HEK293 (cell line): ENCODE data around the gene IZUMO2.

Experiments used
- CTCF ChIA-PET: fragments of 350-600 bp; formaldehyde crosslinking; extraction: SDS; loops from one replicate; lab custom pipeline; 2021; ENCODE audit warnings: antibody characterized with exemption; lab: Yijun Ruan, JAX
- POLR2A ChIA-PET: fragments of 300-600 bp; formaldehyde crosslinking; extraction: SDS; loops from one replicate; lab custom pipeline; 2020; ENCODE audit warnings: antibody characterized with exemption, inconsistent platforms; lab: Yijun Ruan, JAX
- H3K27ac ChIP-seq: fragments of 200-500 bp; sonication (Bioruptor generic); 2 replicates; pipeline ENCODE4 v1.5.1; 2014; ENCODE audit warnings: low read depth, low read length, control low read depth, inconsistent platforms; ENCODE audit errors: extremely low read depth
- H3K36me3 ChIP-seq, 2 experiments: fragments of 200-500 bp in 1 of 2; sonication (Bioruptor generic) in 1 of 2; 1 replicate in 1 of 2; 2 replicates in 1 of 2; pipeline ENCODE4 v1.5.1; 2014 to 2017; ENCODE audit warnings: inconsistent platforms in 2 of 2, low read length in 2 of 2; ENCODE audit not compliant: control insufficient read depth in 2 of 2, insufficient read depth in 1 of 2
- H3K4me1 ChIP-seq: fragments of 200-500 bp; sonication (Bioruptor generic); 2 replicates; pipeline ENCODE4 v1.5.1; 2014; ENCODE audit warnings: mild to moderate bottlenecking, low read length, inconsistent platforms; ENCODE audit not compliant: control insufficient read depth, insufficient read depth
- H3K4me3 ChIP-seq: 2 replicates; pipeline ENCODE4 v1.5.1; 2011; ENCODE audit warnings: low read depth, mild to moderate bottlenecking, control low read depth, low read length, moderate library complexity
- H3K9me3 ChIP-seq: fragments of 200-500 bp; sonication (Bioruptor generic); 2 replicates; pipeline ENCODE4 v1.5.1; 2014; ENCODE audit warnings: low read depth, low read length, inconsistent platforms; ENCODE audit not compliant: control insufficient read depth, insufficient read depth
- BCL11A ChIP-seq: fragments of 450-650 bp; formaldehyde crosslinking; IDR thresholded peaks from 2 replicates; pipeline ENCODE4 v1.5.1; 2016; ENCODE audit warnings: low read depth, missing biosample characterization, missing genetic modification characterization
- CTCF ChIP-seq: fragments of 450-650 bp; formaldehyde crosslinking; IDR thresholded peaks from 2 replicates; pipeline ENCODE4 v1.5.1; 2016; ENCODE audit warnings: missing biosample characterization, missing genetic modification characterization
- EGR2 ChIP-seq: fragments of 450-650 bp; formaldehyde crosslinking; IDR thresholded peaks from 2 replicates; pipeline ENCODE4 v1.5.1; 2016; ENCODE audit warnings: low read depth, missing biosample characterization, missing genetic modification characterization
- IKZF3 ChIP-seq: fragments of 450-650 bp; IDR thresholded peaks from 2 replicates; pipeline ENCODE4 v1.5.0; 2018; ENCODE audit warnings: missing biosample characterization, mild to moderate bottlenecking, missing genetic modification characterization, moderate library complexity
- MEIS1 ChIP-seq: sonication (generic); formaldehyde crosslinking; IDR thresholded peaks from 2 replicates; pipeline ENCODE4 v1.8.1; 2022; ENCODE audit warnings: missing genetic modification reagents, mild to moderate bottlenecking, borderline replicate concordance
- OVOL3 ChIP-seq: fragments of 450-650 bp; formaldehyde crosslinking; IDR thresholded peaks from 2 replicates; pipeline ENCODE4 v1.5.1; 2016; ENCODE audit warnings: missing biosample characterization, missing genetic modification characterization
- SETDB1 ChIP-seq: IDR thresholded peaks from one replicate; pipeline ENCODE4 v1.6.1; 2017; ENCODE audit warnings: mild to moderate bottlenecking, low read length, moderate library complexity, mixed read lengths; ENCODE audit not compliant: insufficient read length
- SP7 ChIP-seq: fragments of 450-650 bp; formaldehyde crosslinking; IDR thresholded peaks from 2 replicates; pipeline ENCODE4 v1.5.1; 2016; ENCODE audit warnings: missing biosample characterization, missing genetic modification characterization
- ZBTB1 ChIP-seq: fragments of 450-650 bp; formaldehyde crosslinking; IDR thresholded peaks from 2 replicates; pipeline ENCODE4 v1.5.1; 2016; ENCODE audit warnings: missing biosample characterization, missing genetic modification characterization
- ZNF132 ChIP-seq: fragments of 450-650 bp; formaldehyde crosslinking; IDR thresholded peaks from 2 replicates; pipeline ENCODE4 v1.5.1; 2017; ENCODE audit warnings: missing biosample characterization, missing genetic modification characterization, borderline replicate concordance
- ZNF214 ChIP-seq: fragments of 450-650 bp; formaldehyde crosslinking; IDR thresholded peaks from 2 replicates; pipeline ENCODE4 v1.5.1; 2017; ENCODE audit warnings: missing biosample characterization, mild to moderate bottlenecking, missing genetic modification characterization, borderline replicate concordance
- ZNF324 ChIP-seq: fragments of 450-650 bp; formaldehyde crosslinking; IDR thresholded peaks from 2 replicates; pipeline ENCODE4 v1.5.1; 2016; ENCODE audit warnings: missing biosample characterization, missing genetic modification characterization
- ZNF433 ChIP-seq: fragments of 450-650 bp; formaldehyde crosslinking; IDR thresholded peaks from 2 replicates; pipeline ENCODE4 v1.5.1; 2016; ENCODE audit warnings: missing biosample characterization, missing genetic modification characterization, low read depth
- ZNF514 ChIP-seq: fragments of 450-650 bp; formaldehyde crosslinking; IDR thresholded peaks from 2 replicates; pipeline ENCODE4 v1.5.1; 2016; ENCODE audit warnings: missing biosample characterization, missing genetic modification characterization
- ZNF530 ChIP-seq: fragments of 450-650 bp; formaldehyde crosslinking; IDR thresholded peaks from 2 replicates; pipeline ENCODE4 v1.5.1; 2016; ENCODE audit warnings: low read depth, missing biosample characterization, missing genetic modification characterization
- ZNF548 ChIP-seq: fragments of 450-650 bp; formaldehyde crosslinking; IDR thresholded peaks from 2 replicates; pipeline ENCODE4 v1.5.1; 2016; ENCODE audit warnings: missing biosample characterization, missing genetic modification characterization
- ZNF585B ChIP-seq: fragments of 450-650 bp; formaldehyde crosslinking; IDR thresholded peaks from 2 replicates; pipeline ENCODE4 v1.5.1; 2016; ENCODE audit warnings: missing biosample characterization, missing genetic modification characterization
- ZNF623 ChIP-seq: fragments of 450-650 bp; formaldehyde crosslinking; IDR thresholded peaks from 2 replicates; pipeline ENCODE4 v1.5.1; 2016; ENCODE audit warnings: missing biosample characterization, missing genetic modification characterization
- ZNF654 ChIP-seq: fragments of 450-650 bp; formaldehyde crosslinking; IDR thresholded peaks from 2 replicates; pipeline ENCODE4 v1.5.1; 2016; ENCODE audit warnings: low read depth, missing biosample characterization, missing genetic modification characterization
- ZNF701 ChIP-seq: fragments of 450-650 bp; formaldehyde crosslinking; IDR thresholded peaks from 2 replicates; pipeline ENCODE4 v1.5.1; 2016; ENCODE audit warnings: missing biosample characterization, missing genetic modification characterization
- ZNF776 ChIP-seq: fragments of 450-650 bp; formaldehyde crosslinking; IDR thresholded peaks from 2 replicates; pipeline ENCODE4 v1.5.0; 2017; ENCODE audit warnings: missing biosample characterization, missing genetic modification characterization, borderline replicate concordance
- ZSCAN16 ChIP-seq: fragments of 450-650 bp; formaldehyde crosslinking; IDR thresholded peaks from 2 replicates; pipeline ENCODE4 v1.5.1; 2016; ENCODE audit warnings: missing biosample characterization, missing genetic modification characterization
- TF ChIP-seq, protein P1 (sequence below): sonication (generic); formaldehyde crosslinking; IDR thresholded peaks from 2 replicates; pipeline ENCODE4 v1.8.1; 2022; ENCODE audit warnings: mild to moderate bottlenecking, moderate library complexity, missing genetic modification reagents
- TF ChIP-seq, protein P2 (sequence below): fragments of 450-650 bp; formaldehyde crosslinking; IDR thresholded peaks from 2 replicates; pipeline ENCODE4 v1.5.1; 2016; ENCODE audit warnings: missing biosample characterization, missing genetic modification characterization
- TF ChIP-seq, protein P3 (sequence below): fragments of 450-650 bp; formaldehyde crosslinking; IDR thresholded peaks from 2 replicates; pipeline ENCODE4 v1.5.1; 2016; ENCODE audit warnings: missing biosample characterization, missing genetic modification characterization
- TF ChIP-seq, protein P4 (sequence below): fragments of 450-650 bp; formaldehyde crosslinking; conservative IDR thresholded peaks from 2 replicates; pipeline ENCODE4 v1.5.1; 2016; ENCODE audit warnings: low read depth, missing biosample characterization, missing genetic modification characterization

The IZUMO2 gene

DNA sequence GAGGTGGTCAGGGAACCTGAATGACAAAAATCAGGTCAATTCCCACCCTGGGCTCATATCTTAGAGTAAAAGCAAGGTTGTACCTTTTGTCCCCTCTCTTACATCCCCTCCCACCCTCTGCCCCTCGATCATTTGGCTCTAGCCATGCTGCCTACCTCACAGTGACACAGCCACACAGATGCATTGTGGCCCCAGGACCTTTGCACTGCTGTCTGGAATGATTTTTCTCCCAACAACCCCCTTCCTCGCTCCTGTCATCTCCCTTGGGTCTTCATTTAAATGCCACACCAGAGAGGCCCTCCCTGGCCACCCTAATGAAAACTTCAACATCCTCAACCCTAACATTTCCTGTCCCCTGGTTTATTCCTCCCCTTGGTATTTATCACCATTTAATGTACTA lies 44.6 kb upstream of the IZUMO2 start:
- ChIA-PET CTCF (no interaction called here), POLR2A (no interaction called here)
- TF ChIP-seq ZNF548 (tag by site-specific recombination) (no peak), ZNF623 (tag by site-specific recombination) (peak; percentile 98), ZNF324 (tag by site-specific recombination) (no peak), ZBTB1 (tag by site-specific recombination) (no peak), BCL11A (tag by site-specific recombination) (no peak), CTCF (tag by site-specific recombination) (no peak)
- TF ChIP-seq, protein P1, sequence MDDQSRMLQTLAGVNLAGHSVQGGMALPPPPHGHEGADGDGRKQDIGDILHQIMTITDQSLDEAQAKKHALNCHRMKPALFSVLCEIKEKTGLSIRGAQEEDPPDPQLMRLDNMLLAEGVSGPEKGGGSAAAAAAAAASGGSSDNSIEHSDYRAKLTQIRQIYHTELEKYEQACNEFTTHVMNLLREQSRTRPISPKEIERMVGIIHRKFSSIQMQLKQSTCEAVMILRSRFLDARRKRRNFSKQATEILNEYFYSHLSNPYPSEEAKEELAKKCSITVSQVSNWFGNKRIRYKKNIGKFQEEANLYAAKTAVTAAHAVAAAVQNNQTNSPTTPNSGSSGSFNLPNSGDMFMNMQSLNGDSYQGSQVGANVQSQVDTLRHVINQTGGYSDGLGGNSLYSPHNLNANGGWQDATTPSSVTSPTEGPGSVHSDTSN (CRISPR knock-in tag): no peak
- TF ChIP-seq, protein P2, sequence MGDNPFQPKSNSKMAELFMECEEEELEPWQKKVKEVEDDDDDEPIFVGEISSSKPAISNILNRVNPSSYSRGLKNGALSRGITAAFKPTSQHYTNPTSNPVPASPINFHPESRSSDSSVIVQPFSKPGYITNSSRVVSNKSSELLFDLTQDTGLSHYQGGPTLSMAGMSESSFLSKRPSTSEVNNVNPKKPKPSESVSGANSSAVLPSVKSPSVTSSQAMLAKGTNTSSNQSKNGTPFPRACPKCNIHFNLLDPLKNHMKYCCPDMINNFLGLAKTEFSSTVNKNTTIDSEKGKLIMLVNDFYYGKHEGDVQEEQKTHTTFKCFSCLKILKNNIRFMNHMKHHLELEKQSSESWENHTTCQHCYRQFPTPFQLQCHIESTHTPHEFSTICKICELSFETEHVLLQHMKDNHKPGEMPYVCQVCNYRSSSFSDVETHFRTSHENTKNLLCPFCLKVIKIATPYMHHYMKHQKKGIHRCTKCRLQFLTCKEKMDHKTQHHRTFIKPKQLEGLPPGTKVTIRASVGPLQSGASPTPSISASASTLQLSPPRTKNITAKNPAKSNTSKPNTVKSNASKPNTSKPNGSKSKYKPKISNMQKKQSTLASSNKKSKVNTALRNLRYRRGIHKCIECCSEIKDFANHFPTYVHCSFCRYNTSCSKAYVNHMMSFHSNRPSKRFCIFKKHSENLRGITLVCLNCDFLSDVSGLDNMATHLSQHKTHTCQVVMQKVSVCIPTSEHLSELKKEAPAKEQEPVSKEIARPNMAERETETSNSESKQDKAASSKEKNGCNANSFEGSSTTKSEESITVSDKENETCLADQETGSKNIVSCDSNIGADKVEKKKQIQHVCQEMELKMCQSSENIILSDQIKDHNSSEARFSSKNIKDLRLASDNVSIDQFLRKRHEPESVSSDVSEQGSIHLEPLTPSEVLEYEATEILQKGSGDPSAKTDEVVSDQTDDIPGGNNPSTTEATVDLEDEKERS: 0 out of 2 replicates have a peak, but pooled peaks have one; percentile 18
- Histone ChIP-seq H3K27ac (no peak overlapping the region), H3K4me3 (no peak overlapping the region), H3K4me1 (0 out of 2 replicates have a peak, but pooled peaks cover 3% of the 10 kb centered on the region), H3K9me3 (no peaks in the 10 kb centered on the region; the same call in 1 of the 2 replicates), H3K36me3 (peaks cover 0 to 14% of the 10 kb centered on the region in 2 experiments; a peak in 2 of 3 replicates)

- no peaks in the 10 kb centered on the region for H3K9me3 ChIP-seq
- no peak overlapping the region for H3K4me3 ChIP-seq
- H3K36me3 ChIP-seq: peaks cover 0 to 8% of the 10 kb centered on the region in 2 experiments; a peak in 1 of 3 replicates
- ChIA-PET CTCF (no interaction called here), POLR2A (no interaction called here)
- H3K27ac ChIP-seq: no peak overlapping the region
- H3K4me1 ChIP-seq: 0 out of 2 replicates have a peak, but pooled peaks cover 3% of the 10 kb centered on the region
- TF ChIP-seq ZNF132 (tag by site-specific recombination) (no peak), ZNF214 (tag by site-specific recombination) (no peak), ZNF654 (tag by site-specific recombination) (no peak), ZNF701 (tag by site-specific recombination) (no peak), ZSCAN16 (tag by site-specific recombination) (no peak), ZNF585B (no peak), SETDB1 (no peak), ZNF514 (tag by site-specific recombination) (no peak), OVOL3 (tag by site-specific recombination) (no peak), IKZF3 (tag by site-specific recombination) (no peak), ZNF433 (tag by site-specific recombination) (no peak), ZNF776 (tag by site-specific recombination) (no peak), SP7 (tag by site-specific recombination) (no peak), MEIS1 (no peak), ZNF530 (no peak), EGR2 (tag by site-specific recombination) (no peak)
- TF ChIP-seq, protein P3, sequence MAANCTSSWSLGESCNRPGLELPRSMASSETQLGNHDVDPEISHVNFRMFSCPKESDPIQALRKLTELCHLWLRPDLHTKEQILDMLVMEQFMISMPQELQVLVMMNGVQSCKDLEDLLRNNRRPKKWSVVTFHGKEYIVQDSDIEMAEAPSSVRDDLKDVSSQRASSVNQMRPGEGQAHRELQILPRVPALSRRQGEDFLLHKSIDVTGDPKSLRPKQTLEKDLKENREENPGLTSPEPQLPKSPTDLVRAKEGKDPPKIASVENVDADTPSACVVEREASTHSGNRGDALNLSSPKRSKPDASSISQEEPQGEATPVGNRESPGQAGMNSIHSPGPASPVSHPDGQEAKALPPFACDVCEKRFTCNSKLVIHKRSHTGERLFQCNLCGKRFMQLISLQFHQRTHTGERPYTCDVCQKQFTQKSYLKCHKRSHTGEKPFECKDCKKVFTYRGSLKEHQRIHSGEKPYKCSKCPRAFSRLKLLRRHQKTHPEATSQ (tag by site-specific recombination): no peak
- TF ChIP-seq, protein P4, sequence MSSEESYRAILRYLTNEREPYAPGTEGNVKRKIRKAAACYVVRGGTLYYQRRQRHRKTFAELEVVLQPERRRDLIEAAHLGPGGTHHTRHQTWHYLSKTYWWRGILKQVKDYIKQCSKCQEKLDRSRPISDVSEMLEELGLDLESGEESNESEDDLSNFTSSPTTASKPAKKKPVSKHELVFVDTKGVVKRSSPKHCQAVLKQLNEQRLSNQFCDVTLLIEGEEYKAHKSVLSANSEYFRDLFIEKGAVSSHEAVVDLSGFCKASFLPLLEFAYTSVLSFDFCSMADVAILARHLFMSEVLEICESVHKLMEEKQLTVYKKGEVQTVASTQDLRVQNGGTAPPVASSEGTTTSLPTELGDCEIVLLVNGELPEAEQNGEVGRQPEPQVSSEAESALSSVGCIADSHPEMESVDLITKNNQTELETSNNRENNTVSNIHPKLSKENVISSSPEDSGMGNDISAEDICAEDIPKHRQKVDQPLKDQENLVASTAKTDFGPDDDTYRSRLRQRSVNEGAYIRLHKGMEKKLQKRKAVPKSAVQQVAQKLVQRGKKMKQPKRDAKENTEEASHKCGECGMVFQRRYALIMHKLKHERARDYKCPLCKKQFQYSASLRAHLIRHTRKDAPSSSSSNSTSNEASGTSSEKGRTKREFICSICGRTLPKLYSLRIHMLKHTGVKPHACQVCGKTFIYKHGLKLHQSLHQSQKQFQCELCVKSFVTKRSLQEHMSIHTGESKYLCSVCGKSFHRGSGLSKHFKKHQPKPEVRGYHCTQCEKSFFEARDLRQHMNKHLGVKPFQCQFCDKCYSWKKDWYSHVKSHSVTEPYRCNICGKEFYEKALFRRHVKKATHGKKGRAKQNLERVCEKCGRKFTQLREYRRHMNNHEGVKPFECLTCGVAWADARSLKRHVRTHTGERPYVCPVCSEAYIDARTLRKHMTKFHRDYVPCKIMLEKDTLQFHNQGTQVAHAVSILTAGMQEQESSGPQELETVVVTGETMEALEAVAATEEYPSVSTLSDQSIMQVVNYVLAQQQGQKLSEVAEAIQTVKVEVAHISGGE: no peak
Observed at GRCh38 chr19:50206191-50206590, 43.1 kb upstream of the IZUMO2 start.
